AG04449 (cell line): ENCODE results near the gene PKP4.

Experiments used
- CTCF ChIA-PET: fragments of 350-600 bp; formaldehyde crosslinking; extraction: SDS; loops from one replicate; lab custom pipeline; 2021; ENCODE audit warnings: antibody characterized with exemption; lab: Yijun Ruan, JAX
- POLR2A ChIA-PET: fragments of 400-600, 350-600 bp; formaldehyde crosslinking; extraction: SDS; loops from one replicate; lab custom pipeline; 2020; ENCODE audit warnings: antibody characterized with exemption, inconsistent platforms; lab: Yijun Ruan, JAX
- DNase-seq: peaks from one replicate; pipeline ENCODE4 v3.0.0-alpha.2; 2010; ENCODE audit warnings: low read depth, low spot score
- H3K4me3 ChIP-seq: 2 replicates; pipeline ENCODE4 v1.5.1; 2011; ENCODE audit warnings: low read depth, mild to moderate bottlenecking, control low read depth, low read length
- TF ChIP-seq, protein P1 (sequence below): IDR thresholded peaks from one replicate; pipeline ENCODE4 v1.5.1; 2011; ENCODE audit warnings: mild to moderate bottlenecking, moderate library complexity, low read length, control low read depth, inconsistent platforms; ENCODE audit not compliant: insufficient read depth; ENCODE audit errors: missing control alignments

Gene PKP4

GRCh38 chr2:158497486-158497885 lies 40.7 kb downstream of the PKP4 start:
- H3K4me3 ChIP-seq: no peak overlapping the region
- DNase-seq: no peak
- ChIA-PET CTCF (interaction anchor here (1.1 kb wide), 1 partner anchor 11 kb away, joined by 4 read pairs; no protein-coding TSS in a partner anchor), POLR2A (no interaction called here)
- TF ChIP-seq, protein P1, sequence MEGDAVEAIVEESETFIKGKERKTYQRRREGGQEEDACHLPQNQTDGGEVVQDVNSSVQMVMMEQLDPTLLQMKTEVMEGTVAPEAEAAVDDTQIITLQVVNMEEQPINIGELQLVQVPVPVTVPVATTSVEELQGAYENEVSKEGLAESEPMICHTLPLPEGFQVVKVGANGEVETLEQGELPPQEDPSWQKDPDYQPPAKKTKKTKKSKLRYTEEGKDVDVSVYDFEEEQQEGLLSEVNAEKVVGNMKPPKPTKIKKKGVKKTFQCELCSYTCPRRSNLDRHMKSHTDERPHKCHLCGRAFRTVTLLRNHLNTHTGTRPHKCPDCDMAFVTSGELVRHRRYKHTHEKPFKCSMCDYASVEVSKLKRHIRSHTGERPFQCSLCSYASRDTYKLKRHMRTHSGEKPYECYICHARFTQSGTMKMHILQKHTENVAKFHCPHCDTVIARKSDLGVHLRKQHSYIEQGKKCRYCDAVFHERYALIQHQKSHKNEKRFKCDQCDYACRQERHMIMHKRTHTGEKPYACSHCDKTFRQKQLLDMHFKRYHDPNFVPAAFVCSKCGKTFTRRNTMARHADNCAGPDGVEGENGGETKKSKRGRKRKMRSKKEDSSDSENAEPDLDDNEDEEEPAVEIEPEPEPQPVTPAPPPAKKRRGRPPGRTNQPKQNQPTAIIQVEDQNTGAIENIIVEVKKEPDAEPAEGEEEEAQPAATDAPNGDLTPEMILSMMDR: no peak

- CTCF ChIA-PET: interaction anchor here (1.1 kb wide), 1 partner anchor 11 kb away, joined by 4 read pairs; no protein-coding TSS in a partner anchor
- DNase-seq: no peak
- POLR2A ChIA-PET: no interaction called here
- no peak overlapping the region for H3K4me3 ChIP-seq
- TF ChIP-seq, protein P1: no peak
These were observed 41.4 kb downstream of the PKP4 start for GRCh38 chr2:158498043-158498748.

DNA sequence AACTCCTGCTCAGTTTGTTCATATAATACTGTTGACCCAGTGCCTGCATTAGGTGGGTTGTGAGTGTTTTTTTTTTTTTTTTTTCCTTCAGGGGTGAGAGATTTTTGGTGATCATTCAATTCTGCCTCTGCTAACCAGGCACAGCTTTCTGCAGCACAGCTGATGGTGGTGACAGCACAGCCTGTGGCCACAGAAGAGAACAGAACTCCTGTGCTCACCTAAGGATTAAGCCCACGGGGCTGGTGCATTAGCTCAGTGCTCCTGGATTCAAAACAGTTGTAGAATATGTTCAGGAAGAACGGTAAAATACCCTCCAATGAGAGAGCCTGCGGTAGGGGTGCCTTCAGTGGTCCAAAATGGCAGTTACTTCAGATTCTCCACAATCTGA lies 42.0 kb downstream of the PKP4 start:
- TF ChIP-seq, protein P1: no peak
- DNase-seq: no peak
- CTCF ChIA-PET: no interaction called here
- H3K4me3 ChIP-seq: no peak overlapping the region
- POLR2A ChIA-PET: no interaction called here

DNA sequence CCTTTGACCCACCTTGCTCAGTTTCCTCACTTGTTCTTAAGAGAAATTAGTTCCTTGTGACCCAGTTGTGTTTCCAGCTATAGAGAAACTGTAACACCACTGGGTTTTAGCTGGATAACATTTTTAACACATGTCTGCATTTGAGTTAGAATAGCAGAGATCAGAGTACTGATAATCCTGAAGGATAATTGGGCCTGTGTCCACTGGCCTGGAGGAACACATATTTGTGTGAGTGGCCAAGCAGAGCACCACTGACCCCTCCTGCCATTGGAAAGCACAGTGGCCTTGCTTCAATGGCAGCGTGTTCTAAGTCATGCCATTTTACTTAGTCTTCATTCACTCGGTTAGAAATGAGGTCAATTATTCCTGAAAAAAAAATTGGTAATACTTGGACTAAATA lies 42.6 kb downstream of the PKP4 start:
- ChIA-PET CTCF (no interaction called here), POLR2A (no interaction called here)
- no peak for DNase-seq
- H3K4me3 ChIP-seq: no peak overlapping the region
- TF ChIP-seq, protein P1: no peak

GRCh38 chr2:158500333-158500732 lies 43.6 kb downstream of the PKP4 start:
- TF ChIP-seq, protein P1: no peak
- CTCF ChIA-PET: no interaction called here

GRCh38 chr2:158501301-158501700 lies 44.5 kb downstream of the PKP4 start:
- ChIA-PET CTCF (interaction anchor here (1.2 to 1.5 kb wide), 2 partner anchors 12 to 128 kb away, joined by 3 to 4 read pairs; no protein-coding TSS in a partner anchor), POLR2A (no interaction called here)
- no peak overlapping the region for H3K4me3 ChIP-seq
- TF ChIP-seq, protein P1: no peak
- no peak for DNase-seq

More at GRCh38 chr2:158500333-158500732, 43.6 kb downstream of the PKP4 start:
- POLR2A ChIA-PET: no interaction called here
- H3K4me3 ChIP-seq: no peak overlapping the region
- no peak for DNase-seq
